ENCODE results near the gene CDH23.

Gene CDH23

DNA sequence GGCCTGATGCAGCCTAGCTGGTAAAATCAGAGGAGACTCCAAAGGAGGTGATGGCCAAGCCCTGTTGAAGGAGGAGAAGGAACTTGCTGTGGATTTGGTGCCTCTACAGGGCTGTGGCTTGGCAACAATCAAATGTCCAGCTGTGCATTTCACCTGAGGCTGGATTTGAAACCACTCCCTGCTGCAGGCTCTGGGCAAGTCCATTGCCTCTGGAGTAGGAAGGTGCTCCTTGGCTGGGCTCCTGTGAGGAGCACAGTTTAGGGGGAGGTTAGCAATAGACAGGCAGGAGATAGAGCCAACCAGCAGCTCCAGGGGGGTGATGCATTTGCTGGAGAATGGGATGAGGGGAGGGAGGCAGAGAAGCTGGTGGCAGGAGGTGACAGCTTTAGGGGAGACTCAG lies 26.5 kb downstream of the CDH23 start:
- DNase-seq (ENCODE audit: low read depth in 2 of 2), result no peak

DNA sequence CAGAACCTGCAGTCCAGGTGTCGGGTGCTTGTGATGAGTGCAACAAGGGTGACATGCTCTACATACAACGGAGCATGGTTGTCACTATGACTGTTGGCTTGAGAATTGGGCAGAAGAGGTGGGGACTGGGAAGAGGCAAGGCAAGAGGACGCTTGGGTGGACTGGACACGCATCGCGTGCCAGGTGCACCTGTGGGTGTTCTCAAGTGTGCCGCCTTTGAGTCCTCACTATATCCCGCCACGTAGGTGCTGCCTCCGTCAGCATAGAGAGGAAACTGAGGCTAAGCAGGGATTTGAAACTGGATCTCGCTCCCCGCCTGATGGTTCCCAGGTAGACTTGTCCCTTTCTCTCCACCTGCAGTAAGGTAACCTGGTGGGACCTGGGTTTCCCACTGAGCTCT lies 27.2 kb downstream of the CDH23 start:
- DNase-seq (ENCODE audit: low read depth in 2 of 2), result no peak

DNA sequence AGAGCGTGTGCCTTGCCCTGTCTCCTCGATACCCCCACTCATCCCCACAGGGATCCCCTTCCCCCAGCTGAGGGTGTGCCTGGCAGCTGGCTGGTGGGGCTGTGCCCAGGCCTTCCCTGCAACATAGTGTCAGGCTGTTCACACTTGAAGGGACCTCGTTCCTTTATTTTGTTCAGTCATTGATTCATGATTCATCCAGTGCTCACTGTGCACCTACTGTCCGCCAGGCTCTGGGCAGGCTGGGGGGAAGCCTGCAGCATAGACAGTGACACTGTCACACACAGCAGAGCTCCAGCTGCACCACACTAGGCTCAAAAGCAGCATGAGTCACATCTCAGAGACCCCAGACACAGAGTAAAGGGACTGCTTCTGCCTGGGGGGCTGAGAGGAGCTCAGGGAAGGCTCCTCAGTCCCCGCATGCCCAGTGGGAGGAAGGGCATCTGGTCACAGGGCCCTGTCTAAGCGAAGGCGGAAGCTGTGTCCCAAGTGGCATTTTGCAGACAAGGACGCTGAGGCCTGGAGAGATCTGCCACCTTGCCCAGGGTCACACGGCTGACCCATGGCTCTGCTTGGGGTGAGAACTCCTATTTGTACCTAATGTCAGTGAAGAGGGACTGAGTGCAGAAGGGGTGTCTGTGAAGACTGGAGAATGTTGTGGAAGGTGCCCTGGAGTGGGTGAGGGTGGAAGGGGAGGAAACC lies 27.9 kb downstream of the CDH23 start:
- DNase-seq (ENCODE audit: low read depth in 2 of 2), result no peak

DNA sequence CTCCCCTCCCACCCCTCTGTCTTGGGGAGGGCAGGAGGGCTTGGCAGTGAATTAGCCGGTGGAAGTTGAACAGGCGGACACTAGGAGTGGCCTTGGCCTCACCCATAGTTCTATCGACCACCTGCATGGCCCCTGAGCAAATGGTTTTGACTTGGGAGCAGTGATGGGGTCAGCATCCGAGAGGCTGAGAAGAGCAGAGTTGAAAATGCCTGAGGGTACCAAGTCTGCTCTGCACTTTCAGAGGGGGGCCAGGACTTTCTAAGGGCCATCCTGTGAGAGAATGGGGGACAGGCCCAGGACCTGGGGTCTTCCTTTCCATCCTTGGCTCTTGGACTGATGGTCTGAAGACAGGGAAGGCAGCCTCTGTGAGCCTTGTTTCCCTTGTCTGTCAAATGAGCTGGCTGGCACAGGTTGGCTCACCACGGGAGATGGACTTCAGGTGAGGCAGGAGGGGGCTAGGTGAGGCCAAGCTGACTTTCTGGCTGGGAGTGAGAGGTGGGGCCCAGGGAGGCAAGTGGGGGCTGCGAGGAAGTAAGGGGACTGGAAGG lies 29.4 kb downstream of the CDH23 start:
- no peak for DNase-seq (ENCODE audit: low read depth in 2 of 2)

DNA sequence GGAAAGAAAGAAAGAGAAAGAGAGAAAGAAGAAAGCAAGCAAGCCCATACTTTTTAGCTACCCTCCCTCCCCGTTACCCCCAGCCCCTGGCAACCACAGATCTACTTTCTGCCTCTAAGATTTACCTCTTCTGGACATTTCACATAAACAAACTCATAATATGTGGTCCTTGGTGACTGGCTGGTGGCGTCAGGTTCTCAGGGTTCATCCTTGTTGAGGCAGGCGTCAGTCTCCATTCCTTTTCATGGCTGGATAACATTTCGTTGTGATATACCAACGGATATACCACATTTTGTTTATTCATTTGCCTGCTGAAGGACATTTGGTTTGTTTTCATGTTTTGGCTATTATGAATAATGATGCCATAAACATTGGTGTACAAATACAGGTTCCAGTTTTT lies 30.5 kb downstream of the CDH23 start:
- no peak for DNase-seq (ENCODE audit: low read depth in 2 of 2)

DNA sequence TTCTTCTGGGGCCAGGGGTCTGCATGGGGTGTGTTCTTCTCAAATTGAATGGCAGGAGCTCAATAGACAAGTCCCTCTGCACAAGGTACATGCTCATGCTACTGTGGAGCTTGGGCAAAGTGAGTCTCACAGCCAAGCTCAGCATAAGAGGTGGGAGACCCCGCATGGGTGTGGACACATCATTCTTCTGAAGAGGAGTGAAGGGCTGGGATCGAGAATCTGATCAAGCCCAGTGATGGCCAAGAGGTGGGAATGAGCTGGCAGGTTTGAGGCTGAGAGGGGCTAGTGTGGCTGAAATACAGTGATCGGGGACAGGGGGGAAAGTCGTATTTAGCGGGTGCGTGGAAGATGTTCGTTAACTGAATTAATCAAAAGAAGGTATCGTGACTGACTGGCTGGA lies 32.6 kb downstream of the CDH23 start:
- no peak for DNase-seq (ENCODE audit: low read depth in 2 of 2)

DNA sequence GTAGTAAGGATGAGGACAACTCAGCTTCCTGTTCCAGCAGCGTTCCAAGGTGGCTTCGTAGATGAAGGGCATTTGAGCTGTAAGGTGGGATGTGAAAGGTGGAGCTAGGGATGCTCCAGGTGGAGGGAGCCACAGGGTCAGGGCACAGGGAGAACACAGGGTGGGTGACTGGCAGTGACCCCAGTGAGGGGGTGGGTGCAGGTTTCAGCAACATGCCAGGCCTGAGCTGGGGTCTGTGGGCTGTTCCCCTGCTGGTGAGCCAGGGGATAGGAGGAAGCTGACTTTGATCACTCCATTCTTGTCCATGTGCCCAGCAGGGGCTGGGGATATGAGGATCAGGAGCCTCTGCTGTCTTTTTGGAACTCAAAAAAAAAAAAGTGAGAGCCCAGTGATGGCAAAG lies 33.2 kb downstream of the CDH23 start:
- DNase-seq (ENCODE audit: low read depth in 2 of 2), result no peak

DNA sequence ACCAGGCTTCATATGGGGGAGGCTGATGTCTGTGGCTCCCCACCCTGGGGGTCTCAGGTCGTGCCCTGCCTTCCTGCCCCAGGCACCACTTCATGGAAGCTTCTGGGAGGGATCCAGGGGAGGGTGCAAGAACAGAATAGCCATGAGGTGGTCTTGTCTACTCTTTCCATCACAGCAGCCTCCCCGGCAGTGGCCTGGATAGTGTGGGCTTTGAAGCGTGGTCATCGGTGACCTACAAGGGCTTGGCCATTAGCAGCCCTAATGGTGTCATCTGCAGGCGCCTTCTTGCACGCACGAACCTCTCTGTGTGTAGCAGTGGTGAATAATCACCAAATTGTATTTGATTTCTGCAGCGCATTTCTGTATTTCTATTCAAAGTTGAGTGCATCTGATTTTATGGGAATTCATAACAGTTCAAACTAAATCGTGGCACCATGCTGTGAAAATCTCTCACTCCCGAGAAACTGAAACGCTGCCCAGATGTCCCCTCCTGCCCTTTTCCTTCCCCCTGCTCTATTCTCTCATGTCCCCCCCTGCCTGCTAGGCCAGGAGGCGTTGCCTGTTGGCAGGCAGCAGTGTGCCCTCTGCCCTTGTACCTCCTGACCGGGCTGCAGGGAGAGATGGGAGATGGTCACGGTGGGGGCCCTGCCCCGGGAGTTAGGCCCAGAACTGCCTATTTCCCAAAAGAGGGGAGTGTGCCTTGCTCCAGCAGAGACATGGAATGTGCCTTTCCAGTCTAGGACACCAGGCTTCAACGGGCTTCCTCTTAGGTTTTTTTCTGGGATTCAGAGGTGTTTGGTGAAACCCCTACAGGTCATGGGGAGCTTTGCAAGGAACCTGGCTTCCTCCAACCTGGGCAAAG lies 34.8 kb downstream of the CDH23 start:
- DNase-seq (ENCODE audit: low read depth in 2 of 2), result no peak

DNA sequence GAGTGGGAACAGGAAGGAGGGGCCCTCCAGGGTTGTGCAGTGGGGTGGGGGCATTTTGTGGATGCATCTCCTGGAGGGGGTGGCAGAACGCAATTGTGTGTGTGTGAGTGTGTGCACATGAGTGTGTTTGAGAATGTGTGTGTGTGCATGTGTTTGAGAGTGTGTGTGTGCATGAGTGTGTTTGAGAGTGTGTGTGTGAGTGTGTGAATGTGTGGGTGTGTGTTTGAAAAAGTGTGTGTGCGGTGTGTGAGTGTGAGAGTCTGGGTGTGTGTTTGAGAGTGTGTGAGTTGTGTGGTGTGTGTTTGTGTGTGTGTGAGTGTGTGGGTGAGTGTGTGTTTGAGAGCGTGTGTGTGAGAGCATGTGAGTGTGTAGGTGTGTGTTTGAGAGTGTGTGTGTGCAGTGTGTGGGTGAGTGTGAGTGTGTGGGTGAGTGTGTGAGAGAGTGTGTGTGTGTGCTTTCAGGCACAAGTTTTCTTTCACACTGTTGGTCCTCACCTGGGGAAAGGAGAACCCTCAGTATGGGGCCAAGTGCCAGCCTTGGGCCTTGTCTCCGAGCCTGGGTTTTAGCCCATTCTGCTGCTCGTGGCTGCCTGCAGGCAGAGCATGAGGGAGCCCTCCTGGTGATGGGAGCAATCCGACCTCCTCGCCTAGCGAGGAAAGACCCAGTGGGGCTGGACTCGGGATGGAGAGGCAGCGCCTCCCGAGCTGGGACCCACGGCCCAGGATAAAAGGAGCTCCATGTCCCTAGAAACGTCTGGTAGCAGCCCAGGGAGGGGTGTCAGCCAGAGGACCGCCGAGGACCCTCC lies 35.6 kb downstream of the CDH23 start:
- no peak for DNase-seq (ENCODE audit: low read depth in 2 of 2)

DNA sequence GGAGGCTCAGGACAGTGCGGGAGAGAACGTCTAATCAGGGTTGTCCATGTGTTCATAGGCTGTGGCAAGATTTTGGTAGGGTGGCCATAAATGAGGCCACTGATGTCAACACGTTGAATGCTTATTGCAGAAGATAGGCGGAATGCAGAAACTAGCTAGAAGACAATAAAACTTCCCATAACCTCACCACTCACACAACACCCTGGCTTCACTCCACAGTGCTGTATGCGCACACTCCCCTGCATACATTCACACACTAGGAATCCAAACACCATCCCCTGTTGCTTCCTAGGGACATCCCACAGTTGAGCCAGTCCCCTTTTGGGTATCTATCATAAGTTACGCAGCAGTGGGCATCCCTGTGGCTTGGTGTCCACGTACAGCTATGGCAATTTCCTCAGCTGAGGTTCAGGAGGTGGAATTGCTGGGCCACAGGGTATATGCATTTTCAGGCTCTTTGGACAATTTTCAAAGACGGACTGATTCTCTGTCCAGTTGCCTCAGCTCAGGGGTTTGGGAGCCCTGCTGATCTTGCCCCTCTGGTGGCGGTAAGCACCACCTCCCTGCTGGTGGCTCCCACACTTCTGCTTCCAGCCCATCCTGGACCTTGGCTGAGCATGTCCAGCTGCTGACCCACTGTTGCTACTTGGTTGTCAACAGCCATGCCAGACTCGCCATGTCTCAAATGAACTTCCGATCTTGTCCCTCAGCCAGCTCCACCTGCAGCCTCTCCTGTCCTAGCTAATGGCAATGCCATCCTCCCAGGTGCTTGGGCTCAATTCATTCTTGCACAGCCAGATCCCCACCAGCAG lies 36.4 kb downstream of the CDH23 start:
- no peak for DNase-seq (ENCODE audit: low read depth in 2 of 2)

DNA sequence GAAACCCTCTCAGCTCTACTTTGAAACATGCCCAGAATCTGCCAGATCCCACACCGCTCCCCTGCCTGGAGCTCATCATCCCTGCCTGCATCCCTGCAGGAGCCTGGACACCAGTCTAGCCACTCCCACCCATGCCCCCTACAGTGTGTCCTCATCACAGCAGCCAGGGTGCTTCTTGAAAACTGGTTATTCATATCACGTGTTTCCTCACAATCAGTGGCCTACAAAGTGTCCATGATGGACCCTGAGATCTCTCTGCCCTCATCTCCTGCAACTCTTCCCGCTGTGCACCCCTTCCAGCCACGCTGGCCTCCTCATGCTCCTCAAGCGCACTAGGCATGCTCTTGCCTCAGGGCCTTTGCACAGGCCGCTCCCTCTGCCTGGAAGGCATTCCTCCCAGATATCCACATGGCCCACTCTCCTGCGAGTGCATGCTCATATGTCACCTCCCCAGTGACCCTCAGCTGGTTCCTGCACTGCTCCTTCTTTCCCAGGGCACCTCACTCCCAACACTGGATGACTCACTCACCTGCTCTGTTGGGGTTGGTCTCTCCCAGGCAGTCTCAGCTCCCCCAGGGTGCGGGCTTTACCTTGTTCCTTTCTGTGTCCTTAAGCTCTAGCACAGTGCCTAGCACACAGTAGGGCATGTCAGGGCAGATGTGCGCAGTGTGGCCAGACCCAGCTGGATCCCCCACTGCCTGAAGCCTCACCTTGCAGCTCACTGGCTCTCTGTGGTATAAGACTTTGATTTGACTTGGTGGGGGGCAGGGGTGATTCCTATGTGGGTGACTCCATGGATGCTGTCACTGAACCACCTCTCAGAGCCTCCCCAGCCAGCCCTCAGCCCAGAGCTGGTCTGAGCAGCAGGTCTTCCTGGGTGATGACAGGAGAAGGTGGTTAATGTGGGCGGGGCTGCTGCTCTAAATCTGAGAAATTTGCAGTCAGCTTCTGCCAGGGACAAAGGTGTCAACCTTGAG lies 37.3 kb downstream of the CDH23 start:
- DNase-seq (ENCODE audit: low read depth in 2 of 2), result no peak

DNA sequence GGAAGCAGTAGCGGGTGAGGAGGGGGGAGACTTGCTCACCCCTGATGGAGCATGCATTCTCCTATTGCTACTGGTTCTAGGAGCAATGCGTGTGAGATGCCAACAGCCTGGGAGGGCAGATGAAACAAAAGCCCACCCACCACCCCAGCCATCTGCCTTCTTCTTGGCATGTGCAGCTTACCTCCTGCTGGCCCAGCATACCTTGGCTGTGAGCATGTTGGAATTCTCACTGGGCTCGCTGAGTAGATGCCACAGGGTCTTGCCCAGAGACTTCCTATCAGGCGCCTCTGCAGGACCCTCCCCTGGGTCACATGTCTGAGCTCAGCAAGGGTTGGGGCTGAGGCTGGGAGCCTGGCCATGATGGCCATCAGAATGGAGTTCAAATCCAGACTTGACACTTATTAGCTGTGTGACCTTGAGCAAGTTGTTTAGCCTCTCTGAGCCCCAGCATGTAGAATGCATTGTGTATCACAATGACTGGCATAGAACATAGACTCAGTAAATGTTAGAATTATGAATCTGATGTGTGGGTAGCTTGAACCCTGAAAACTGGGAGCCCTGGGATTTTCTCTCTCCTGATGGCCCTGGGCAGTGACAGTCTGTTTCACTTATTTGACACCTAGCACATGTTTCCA lies 38.2 kb downstream of the CDH23 start:
- no peak for DNase-seq (ENCODE audit: low read depth in 2 of 2)

DNA sequence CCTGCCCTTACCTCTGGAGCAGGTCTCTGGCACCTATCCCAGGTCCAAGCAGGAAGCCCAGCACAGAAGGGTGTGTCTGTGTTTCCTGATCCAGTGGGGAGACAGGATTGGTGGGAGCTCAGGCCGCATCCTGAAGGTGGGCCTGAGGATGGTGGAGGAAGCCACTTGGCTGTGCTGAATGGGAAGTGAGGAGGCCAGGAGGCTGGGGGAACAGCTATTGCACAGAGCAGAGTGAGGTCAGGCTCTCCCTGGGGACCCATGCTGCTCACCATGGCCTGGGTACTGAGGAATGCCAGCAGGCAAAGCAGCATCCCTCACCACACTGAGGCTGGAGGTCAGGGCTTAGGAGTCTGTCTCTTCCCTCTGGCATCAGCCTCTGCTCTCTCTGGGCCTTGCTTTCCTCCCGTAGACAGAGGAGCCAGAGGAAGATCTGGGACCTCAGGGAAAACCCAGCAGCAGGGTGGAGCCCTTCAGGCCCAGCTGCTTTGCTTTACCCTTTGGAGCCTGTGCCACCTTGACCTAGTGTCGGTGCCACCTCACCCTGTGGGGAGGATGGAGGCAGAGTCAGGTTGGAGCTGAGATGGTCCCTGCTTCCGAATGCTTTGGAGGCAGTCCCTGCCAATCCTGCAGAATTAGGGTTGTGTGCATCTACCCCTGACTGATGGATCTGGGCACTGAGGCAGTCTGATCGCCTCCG lies 39.0 kb downstream of the CDH23 start:
- DNase-seq (ENCODE audit: low read depth in 2 of 2), result no peak

DNA sequence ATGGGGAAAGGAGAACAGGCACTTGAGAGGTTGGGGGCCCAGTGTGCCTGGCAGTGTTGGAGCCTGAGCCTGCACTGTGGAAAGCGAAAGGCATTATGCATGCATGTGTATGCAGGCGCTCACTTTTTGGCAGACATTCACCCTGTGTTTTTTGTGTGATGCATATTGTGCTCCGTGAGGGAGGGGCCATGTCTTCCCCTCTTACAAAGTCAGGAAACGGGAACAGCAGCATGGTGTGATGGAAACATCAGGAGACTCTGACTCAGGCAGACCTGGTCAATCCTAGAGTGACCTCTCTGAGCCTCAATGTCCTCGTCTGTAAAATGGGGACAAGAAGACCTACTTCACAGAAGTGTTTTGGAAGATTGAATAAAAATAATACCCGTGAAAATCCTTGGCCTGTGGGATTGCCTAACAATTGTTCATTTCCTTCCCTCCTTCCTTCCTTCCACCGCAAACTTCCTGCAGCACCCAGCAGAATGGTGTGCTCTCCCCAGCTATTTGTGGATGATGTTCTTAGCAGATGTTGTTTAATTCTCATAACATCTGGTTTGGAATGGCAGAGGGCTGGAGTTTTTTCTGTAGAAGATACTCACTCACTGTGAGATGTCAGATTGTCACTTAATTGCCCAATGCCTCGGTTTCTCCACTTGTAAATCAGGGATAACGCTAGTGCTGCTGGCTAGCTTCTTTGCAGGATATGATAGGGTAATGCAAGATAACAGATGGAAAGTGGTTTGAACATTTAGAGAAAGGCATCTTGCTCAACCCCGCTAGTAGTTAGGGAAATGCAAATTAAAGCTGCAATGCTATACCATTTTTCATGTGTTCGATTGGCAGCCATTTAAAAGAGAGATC lies 39.8 kb downstream of the CDH23 start:
- DNase-seq (ENCODE audit: low read depth in 2 of 2), result no peak

DNA sequence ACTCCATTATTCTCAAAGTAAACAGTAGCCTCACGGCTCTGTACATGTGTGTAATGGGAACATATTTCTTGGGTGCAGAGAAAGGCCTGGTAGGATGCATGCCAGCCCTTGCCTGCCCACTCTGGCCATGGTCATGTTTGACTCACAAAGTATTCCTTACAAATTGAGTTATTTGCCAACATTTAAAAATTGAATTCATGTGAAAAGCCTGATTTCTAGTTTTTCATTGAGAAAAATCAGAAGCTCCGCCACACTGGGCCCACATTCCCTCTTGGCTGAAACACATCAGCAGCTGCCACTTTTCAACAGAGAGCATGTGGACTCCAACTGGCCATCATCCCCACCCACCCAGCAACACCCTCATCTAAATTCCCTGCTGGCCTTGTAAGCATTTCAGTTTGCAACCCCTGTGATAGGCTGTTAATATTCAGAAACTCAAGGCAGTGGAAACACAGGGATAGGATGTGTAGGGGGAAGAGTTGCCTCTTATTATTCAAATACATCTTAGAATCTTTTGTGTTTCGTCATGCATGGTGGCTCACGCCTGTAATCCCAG lies 40.9 kb downstream of the CDH23 start:
- no peak for DNase-seq (ENCODE audit: low read depth in 2 of 2)

DNA sequence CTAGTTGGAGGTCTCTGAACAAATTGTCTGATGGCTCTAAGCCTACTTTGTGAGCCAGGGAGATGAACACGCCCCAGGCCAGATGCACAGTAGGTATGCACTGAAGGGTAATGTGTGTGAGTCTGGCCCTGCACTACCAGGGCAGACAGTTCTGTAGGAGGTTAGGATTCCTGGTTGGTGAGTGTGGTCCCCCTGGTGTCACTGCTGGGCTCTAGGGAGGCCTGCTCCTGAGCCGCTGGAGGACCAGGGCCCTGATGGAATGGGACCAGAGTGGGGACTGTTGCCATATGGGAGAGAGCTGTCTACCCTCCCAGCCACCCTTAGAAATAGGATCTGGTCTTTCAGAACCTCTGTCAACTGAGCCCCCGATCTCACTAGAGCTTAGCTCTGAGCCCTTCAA lies 42.0 kb downstream of the CDH23 start:
- no peak for DNase-seq (ENCODE audit: low read depth in 2 of 2)

DNA sequence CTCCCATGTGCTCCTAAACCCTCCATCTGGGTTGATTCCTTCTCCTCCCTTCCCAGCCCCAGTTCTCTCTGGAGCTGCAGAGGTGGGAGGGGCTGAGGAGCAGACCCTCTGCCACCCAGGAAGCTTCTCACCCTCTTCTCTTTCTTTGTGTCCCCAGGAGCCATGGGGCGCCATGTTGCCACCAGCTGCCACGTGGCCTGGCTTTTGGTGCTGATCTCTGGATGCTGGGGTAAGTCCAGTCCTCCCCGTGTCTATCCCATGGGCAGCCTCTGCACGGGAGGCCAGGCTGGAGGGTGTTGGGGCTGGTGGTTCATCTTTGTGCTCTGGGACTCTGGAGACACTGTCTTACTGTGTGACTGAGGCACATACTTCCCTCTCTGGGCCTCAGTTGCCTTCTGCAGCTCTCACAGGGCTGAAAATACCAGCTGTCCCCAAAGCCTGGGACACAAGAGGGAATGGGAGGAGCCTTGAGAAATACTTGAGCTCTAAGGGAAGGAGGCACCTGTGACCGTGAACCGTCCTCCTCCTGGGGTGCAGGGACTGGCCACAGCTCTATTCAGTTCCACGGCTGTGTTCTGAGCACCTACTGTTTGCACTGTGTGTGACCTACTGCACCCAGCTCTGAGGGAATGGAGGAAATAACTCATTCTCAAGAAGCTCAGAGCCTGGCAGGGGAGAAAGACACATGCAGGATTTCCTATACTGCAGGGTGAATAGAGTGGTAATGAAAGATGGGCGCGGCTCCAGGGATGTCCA lies 43.1 kb downstream of the CDH23 start:
- no peak for DNase-seq (ENCODE audit: low read depth in 2 of 2)

Measured in stimulated activated CD8-positive, alpha-beta memory T cell treated with anti-CD3 and anti-CD28 coated beads, Interleukin-2, amount 100 ng/mL, for 48 hours (primary cell).